Activated CD8-positive, alpha-beta T cell treated with anti-CD3 and anti-CD28 coated beads for 36 hours (primary cell): ENCODE data around the gene GPC6. TPM values are rescaled to one million over a fixed set of nuclear protein-coding genes. Genes with fewer than 3 reads are reported as not detected.

ENCODE experiments used
- ATAC-seq: fragments of 200-7000 bp; cut with Tn5 transposase; one replicate; pipeline ENCODE4 v1.10.0; 2021; ENCODE audit warnings: mild to moderate bottlenecking, moderate library complexity
- CTCF ChIA-PET: fragments of 350-600 bp; sonication (Branson Sonifier 250); formaldehyde crosslinking; loops from one replicate; lab custom pipeline; 2021; ENCODE audit warnings: antibody characterized with exemption; lab: Charles Lee
- POLR2A ChIA-PET: fragments of 350-600 bp; sonication (Branson Sonifier 250); formaldehyde crosslinking; loops from one replicate; lab custom pipeline; 2021; ENCODE audit warnings: antibody characterized with exemption; lab: Charles Lee
- DNase-seq: peaks from one replicate; pipeline ENCODE4 v3.0.0-alpha.2; 2020
- H3K27ac Mint-ChIP-seq: one replicate; pipeline ENCODE4 v1.8.0; 2021; ENCODE audit warnings: mild to moderate bottlenecking, mixed read lengths
- H3K27me3 Mint-ChIP-seq: one replicate; pipeline ENCODE4 v1.8.0; 2021; ENCODE audit warnings: mixed read lengths
- H3K36me3 Mint-ChIP-seq: one replicate; pipeline ENCODE4 v1.8.0; 2021; ENCODE audit warnings: low read depth, mixed read lengths
- H3K4me1 Mint-ChIP-seq: one replicate; pipeline ENCODE4 v1.8.0; 2021; ENCODE audit warnings: low read depth, mixed read lengths
- H3K4me3 Mint-ChIP-seq: one replicate; pipeline ENCODE4 v1.8.0; 2021; ENCODE audit warnings: mild to moderate bottlenecking, moderate library complexity, mixed read lengths
- H3K9me3 Mint-ChIP-seq: one replicate; pipeline ENCODE4 v1.8.0; 2021; ENCODE audit warnings: mixed read lengths
- intact Hi-C: fragments of 100-400 bp; cut with micrococcal nuclease; formaldehyde crosslinking; loops from one replicate; pipeline ENCODE4 v1.10.0; 2022
- total RNA-seq, 2 experiments: library from RNA; stranded (reverse); gene quantifications; one replicate each; pipeline ENCODE4 v1.2.3, GENCODE V29; 2021
- TF ChIP-seq, protein P1 (sequence below): fragments of 200-600 bp; IDR thresholded peaks from one replicate; pipeline ENCODE4 v1.8.0; 2022; ENCODE audit warnings: antibody characterized with exemption, mild to moderate bottlenecking

The GPC6 gene
- total RNA-seq, 2 experiments from 2014 or later, result not detected

DNA sequence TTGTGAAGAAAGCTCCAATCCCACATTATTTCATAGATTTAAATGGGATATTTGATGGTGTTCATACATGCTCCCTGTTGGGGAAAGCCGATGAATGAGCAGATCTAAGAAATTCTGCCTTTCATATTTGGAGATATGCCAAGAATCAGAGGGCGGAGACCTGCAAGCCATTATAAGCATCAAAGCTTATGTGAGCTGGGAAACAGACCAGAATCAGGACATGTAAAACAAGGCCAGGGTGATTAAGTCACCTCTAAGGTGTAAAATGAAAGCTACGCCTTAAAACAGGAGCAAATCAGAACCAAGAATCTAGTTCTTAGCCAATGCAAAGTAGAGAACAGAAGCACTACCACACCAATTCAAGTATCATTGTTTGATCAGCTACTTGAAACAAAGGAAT, 860.5 kb downstream of the GPC6 start:
- CTCF ChIA-PET, result interaction anchor here (1.7 kb wide), 1 partner anchor 275 kb away, joined by 5 read pairs; no protein-coding TSS in a partner anchor
- no peak for DNase-seq
- no peaks in the 10 kb centered on the region for H3K36me3 Mint-ChIP-seq

DNA sequence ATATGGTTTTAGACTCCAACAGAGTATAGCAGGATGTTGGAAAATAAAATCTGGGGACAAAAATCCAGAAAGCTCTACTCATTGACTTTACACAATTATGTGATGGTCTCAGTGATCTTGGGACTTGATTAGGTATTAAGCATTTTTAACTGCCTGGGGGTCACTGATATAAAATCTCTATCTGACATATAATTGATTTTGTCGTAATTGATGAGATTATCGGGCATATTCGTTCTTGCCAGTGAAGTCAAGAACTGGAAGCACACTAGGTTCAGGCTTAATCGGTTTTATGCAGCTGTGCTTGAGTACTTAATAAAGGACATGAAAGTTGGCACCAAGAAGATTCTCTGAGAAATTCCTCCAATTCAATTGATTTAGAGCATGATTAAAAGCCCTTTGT, 862.1 kb downstream of the GPC6 start:
- no peak overlapping the region for H3K4me3 Mint-ChIP-seq
- intact Hi-C loops, result no loop called here
- peaks cover 6% of the 10 kb centered on the region for H3K9me3 Mint-ChIP-seq
- peaks cover 2% of the 10 kb centered on the region for H3K4me1 Mint-ChIP-seq
- ATAC-seq (no peak), DNase-seq (no peak)
- H3K27ac Mint-ChIP-seq, result no peak overlapping the region
- H3K27me3 Mint-ChIP-seq, result peaks cover 3% of the 10 kb centered on the region
- H3K36me3 Mint-ChIP-seq, result no peaks in the 10 kb centered on the region
- ChIA-PET POLR2A (no interaction called here), CTCF (no interaction called here)
- TF ChIP-seq, protein P1, sequence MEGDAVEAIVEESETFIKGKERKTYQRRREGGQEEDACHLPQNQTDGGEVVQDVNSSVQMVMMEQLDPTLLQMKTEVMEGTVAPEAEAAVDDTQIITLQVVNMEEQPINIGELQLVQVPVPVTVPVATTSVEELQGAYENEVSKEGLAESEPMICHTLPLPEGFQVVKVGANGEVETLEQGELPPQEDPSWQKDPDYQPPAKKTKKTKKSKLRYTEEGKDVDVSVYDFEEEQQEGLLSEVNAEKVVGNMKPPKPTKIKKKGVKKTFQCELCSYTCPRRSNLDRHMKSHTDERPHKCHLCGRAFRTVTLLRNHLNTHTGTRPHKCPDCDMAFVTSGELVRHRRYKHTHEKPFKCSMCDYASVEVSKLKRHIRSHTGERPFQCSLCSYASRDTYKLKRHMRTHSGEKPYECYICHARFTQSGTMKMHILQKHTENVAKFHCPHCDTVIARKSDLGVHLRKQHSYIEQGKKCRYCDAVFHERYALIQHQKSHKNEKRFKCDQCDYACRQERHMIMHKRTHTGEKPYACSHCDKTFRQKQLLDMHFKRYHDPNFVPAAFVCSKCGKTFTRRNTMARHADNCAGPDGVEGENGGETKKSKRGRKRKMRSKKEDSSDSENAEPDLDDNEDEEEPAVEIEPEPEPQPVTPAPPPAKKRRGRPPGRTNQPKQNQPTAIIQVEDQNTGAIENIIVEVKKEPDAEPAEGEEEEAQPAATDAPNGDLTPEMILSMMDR, result no peak

More for the DNA sequence above, 860.5 kb downstream of the GPC6 start:
- ATAC-seq, result no peak
- intact Hi-C loops, result no loop called here
- TF ChIP-seq, protein P1, result no peak
- Mint-ChIP-seq H3K4me3 (no peak overlapping the region), H3K9me3 (no peaks in the 10 kb centered on the region), H3K27me3 (peaks cover 3% of the 10 kb centered on the region), H3K4me1 (peaks cover 2% of the 10 kb centered on the region), H3K27ac (no peak overlapping the region)
- POLR2A ChIA-PET, result no interaction called here

DNA sequence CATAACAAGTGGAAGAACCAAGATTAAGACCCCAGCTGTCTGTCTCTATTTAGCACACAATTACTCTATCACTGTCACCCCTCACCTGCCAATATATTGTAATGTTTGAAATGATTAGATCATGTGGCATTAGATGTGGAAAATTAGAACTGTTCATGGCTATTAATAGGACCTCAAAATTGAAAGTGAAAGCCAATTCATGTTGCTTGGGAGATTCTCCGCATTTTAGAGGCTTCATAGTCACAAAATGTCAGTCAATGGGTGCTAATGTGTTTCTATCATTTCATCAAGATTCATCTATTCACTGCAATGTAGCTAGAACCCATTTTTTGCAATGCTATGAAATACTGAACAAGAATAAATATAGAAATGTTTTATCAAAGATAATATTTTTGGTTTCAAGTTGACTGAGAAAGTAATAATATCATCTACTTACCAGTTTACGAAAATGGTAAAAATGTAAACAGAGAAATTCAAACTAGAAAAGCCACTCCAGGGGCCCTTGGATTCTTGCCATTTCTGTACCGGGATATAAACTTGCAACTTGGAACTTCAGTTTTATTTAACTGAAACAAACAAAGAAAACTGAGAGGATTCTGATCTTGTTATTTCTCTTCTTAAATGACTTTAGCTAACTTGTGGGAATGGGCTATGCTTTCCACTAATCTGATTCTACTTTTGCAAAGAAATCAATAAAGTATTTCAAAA, 864.3 kb downstream of the GPC6 start:
- H3K4me1 Mint-ChIP-seq, result peaks cover 2% of the 10 kb centered on the region
- intact Hi-C loops, result no loop called here
- peaks cover 6% of the 10 kb centered on the region for H3K9me3 Mint-ChIP-seq
- no peak for DNase-seq
- peaks cover 5% of the 10 kb centered on the region for H3K27me3 Mint-ChIP-seq
- TF ChIP-seq, protein P1, result no peak
- no peaks in the 10 kb centered on the region for H3K36me3 Mint-ChIP-seq
- ChIA-PET POLR2A (no interaction called here), CTCF (no interaction called here)
- no peak overlapping the region for H3K4me3 Mint-ChIP-seq
- ATAC-seq, result no peak
- no peak overlapping the region for H3K27ac Mint-ChIP-seq

DNA sequence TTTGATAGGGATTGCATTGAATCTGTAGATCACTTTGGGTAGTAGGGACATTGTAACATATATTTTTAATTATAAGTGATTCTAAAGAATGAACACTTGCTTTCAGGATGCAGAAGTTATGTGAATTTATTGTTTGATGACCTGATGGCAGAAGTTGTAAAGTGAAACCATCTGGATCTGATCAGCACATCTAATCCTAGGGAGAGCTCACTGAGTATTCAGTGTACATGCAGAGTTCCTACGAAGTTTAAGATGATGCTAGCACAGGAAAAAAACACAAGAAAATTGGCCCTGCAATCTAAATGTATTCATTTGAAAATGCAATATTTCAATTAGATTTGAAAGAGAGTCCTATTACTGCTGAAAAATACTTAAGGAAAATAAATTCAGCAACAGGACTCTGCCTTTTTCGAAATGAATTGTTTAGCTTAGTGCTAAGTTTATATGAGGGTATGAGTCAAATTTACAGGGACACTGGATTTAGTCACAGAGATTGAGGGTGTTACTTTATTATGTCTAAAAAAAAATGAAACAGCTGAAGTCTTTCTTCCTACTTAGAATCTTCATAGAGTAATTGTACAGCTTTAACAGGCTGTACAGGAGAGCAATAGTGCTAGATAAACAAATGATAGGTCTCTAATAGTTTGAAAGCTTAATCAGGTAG, 867.2 kb downstream of the GPC6 start:
- intact Hi-C loops, result no loop called here
- TF ChIP-seq, protein P1, result no peak
- Mint-ChIP-seq H3K36me3 (no peaks in the 10 kb centered on the region), H3K27me3 (peaks cover 4% of the 10 kb centered on the region), H3K4me1 (peaks cover 2% of the 10 kb centered on the region), H3K27ac (no peak overlapping the region), H3K9me3 (peaks cover 6% of the 10 kb centered on the region), H3K4me3 (no peak overlapping the region)
- CTCF ChIA-PET, result no interaction called here
- DNase-seq (no peak), ATAC-seq (no peak)
- POLR2A ChIA-PET, result no interaction called here

DNA sequence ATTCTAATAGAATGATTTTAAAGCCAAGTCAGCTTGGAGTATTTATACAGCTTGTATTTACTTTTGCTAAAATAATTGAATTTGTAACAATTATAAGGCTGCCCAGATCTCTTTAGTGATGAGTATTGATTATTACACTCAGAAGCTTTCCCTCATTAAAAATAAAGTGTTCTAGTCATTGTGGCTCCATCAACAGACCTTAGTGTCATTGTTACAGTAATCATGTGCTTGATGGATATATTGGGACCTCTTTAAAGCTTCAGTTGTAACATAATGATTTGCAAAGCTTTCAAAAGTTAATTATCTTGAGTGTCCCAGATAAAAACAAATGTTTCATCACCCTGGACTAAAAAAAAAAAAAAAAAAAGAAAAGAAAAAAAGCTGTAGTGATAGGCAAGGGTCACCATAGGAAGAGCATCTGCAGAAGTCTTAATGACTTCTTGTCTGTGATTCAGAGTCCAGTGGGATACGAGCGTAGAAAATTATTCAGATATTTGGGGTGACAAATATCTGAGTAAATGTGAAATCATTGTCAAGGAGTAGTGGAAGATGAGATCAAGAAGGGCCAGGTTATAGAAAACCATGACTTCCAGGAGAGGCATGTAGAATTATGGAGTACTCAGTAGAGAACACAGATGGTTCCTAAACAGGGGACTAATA, 883.2 kb downstream of the GPC6 start:
- DNase-seq (no peak), ATAC-seq (no peak)
- Mint-ChIP-seq H3K4me3 (no peak overlapping the region), H3K4me1 (no peaks in the 10 kb centered on the region), H3K27ac (no peak overlapping the region), H3K9me3 (no peaks in the 10 kb centered on the region), H3K36me3 (no peaks in the 10 kb centered on the region), H3K27me3 (peaks cover 5% of the 10 kb centered on the region)
- POLR2A ChIA-PET, result no interaction called here
- intact Hi-C loops, result no loop called here
- CTCF ChIA-PET, result no interaction called here
- TF ChIP-seq, protein P1, result no peak
